ENCODE results near the gene LIPH.

GRCh38 chr3:185572183-185572582 is 19.8 kb upstream of the LIPH start:
- TF ChIP-seq CTCF (IDR thresholded peaks at IDR 0.05; ENCODE audit: low read depth, low read length) = no peak
- no peak for TF ChIP-seq EZH2phosphoT487 (IDR thresholded peaks at IDR 0.05; ENCODE audit: low read depth)

Measured in OCI-LY3 (cell line).